Thyroid gland (tissue), 4 donors: ENCODE data around the gene MMP14.

Experiments used
- CTCF ChIP-seq, 6 experiments: fragments of 200-600 bp in 3 of 6; fragments of 450-650 bp in 3 of 6; sonication (generic) in 3 of 6; IDR thresholded peaks; one replicate each; pipeline ENCODE4 v1.5.1; 2016 to 2019; ENCODE audit warnings: antibody characterized with exemption in 6 of 6, mild to moderate bottlenecking in 2 of 6, inconsistent platforms in 1 of 6, moderate library complexity in 1 of 6
- POLR2A ChIP-seq, 2 donors: fragments of 450-650 bp; IDR thresholded peaks; one replicate each; pipeline ENCODE4 v1.6.1; 2017; ENCODE audit warnings: antibody characterized with exemption in 2 of 2, mild to moderate bottlenecking in 2 of 2, moderate library complexity in 1 of 2

- no peak for TF ChIP-seq CTCF (IDR thresholded peaks at IDR 0.05)
- no peak for TF ChIP-seq POLR2A (IDR thresholded peaks at IDR 0.05)
Observed at GRCh38 chr14:22895402-22895801, 59.0 kb downstream of the MMP14 start.
